HEK293 (cell line): ENCODE measurements around the gene ANO8.
A peak's percentile ranks its signal among the peaks of the same experiment; 100 is the strongest.

Experiments used
- CTCF ChIA-PET: fragments of 350-600 bp; formaldehyde crosslinking; extraction: SDS; loops from one replicate; lab custom pipeline; 2021; ENCODE audit warnings: antibody characterized with exemption; lab: Yijun Ruan, JAX
- POLR2A ChIA-PET: fragments of 300-600 bp; formaldehyde crosslinking; extraction: SDS; loops from one replicate; lab custom pipeline; 2020; ENCODE audit warnings: antibody characterized with exemption, inconsistent platforms; lab: Yijun Ruan, JAX
- H3K27ac ChIP-seq: fragments of 200-500 bp; sonication (Bioruptor generic); 2 replicates; pipeline ENCODE4 v1.5.1; 2014; ENCODE audit warnings: low read depth, low read length, control low read depth, inconsistent platforms; ENCODE audit errors: extremely low read depth
- H3K36me3 ChIP-seq, 2 experiments: fragments of 200-500 bp in 1 of 2; sonication (Bioruptor generic) in 1 of 2; 1 replicate in 1 of 2; 2 replicates in 1 of 2; pipeline ENCODE4 v1.5.1; 2014 to 2017; ENCODE audit warnings: inconsistent platforms in 2 of 2, low read length in 2 of 2; ENCODE audit not compliant: control insufficient read depth in 2 of 2, insufficient read depth in 1 of 2
- H3K4me1 ChIP-seq: fragments of 200-500 bp; sonication (Bioruptor generic); 2 replicates; pipeline ENCODE4 v1.5.1; 2014; ENCODE audit warnings: mild to moderate bottlenecking, low read length, inconsistent platforms; ENCODE audit not compliant: control insufficient read depth, insufficient read depth
- H3K4me3 ChIP-seq: 2 replicates; pipeline ENCODE4 v1.5.1; 2011; ENCODE audit warnings: low read depth, mild to moderate bottlenecking, control low read depth, low read length, moderate library complexity
- H3K9me3 ChIP-seq: fragments of 200-500 bp; sonication (Bioruptor generic); 2 replicates; pipeline ENCODE4 v1.5.1; 2014; ENCODE audit warnings: low read depth, low read length, inconsistent platforms; ENCODE audit not compliant: control insufficient read depth, insufficient read depth
- EGR2 ChIP-seq: fragments of 450-650 bp; formaldehyde crosslinking; IDR thresholded peaks from 2 replicates; pipeline ENCODE4 v1.5.1; 2016; ENCODE audit warnings: low read depth, missing biosample characterization, missing genetic modification characterization
- KLF16 ChIP-seq: fragments of 450-650 bp; formaldehyde crosslinking; IDR thresholded peaks from 2 replicates; pipeline ENCODE4 v1.5.1; 2017; ENCODE audit warnings: missing biosample characterization, missing genetic modification characterization
- KLF17 ChIP-seq: fragments of 450-650 bp; formaldehyde crosslinking; IDR thresholded peaks from 2 replicates; pipeline ENCODE4 v1.5.1; 2016; ENCODE audit warnings: missing biosample characterization, missing genetic modification characterization
- KLF9 ChIP-seq: fragments of 450-650 bp; formaldehyde crosslinking; IDR thresholded peaks from 2 replicates; pipeline ENCODE4 v1.5.1; 2016; ENCODE audit warnings: missing biosample characterization, missing genetic modification characterization, low read depth
- MYNN ChIP-seq: fragments of 450-650 bp; formaldehyde crosslinking; IDR thresholded peaks from 2 replicates; pipeline ENCODE4 v1.5.1; 2016; ENCODE audit warnings: missing biosample characterization, missing genetic modification characterization, borderline replicate concordance
- OSR2 ChIP-seq: fragments of 450-650 bp; formaldehyde crosslinking; IDR thresholded peaks from 2 replicates; pipeline ENCODE4 v1.5.1; 2016; ENCODE audit warnings: missing biosample characterization, missing genetic modification characterization
- REPIN1 ChIP-seq: fragments of 450-650 bp; formaldehyde crosslinking; IDR thresholded peaks from 2 replicates; pipeline ENCODE4 v1.5.1; 2017; ENCODE audit warnings: missing biosample characterization, missing genetic modification characterization, low read depth
- SCRT1 ChIP-seq: fragments of 450-650 bp; formaldehyde crosslinking; IDR thresholded peaks from 2 replicates; pipeline ENCODE4 v1.5.1; 2016; ENCODE audit warnings: missing biosample characterization, missing genetic modification characterization, borderline replicate concordance
- SP3 ChIP-seq: fragments of 450-650 bp; formaldehyde crosslinking; IDR thresholded peaks from 2 replicates; pipeline ENCODE4 v1.5.1; 2016; ENCODE audit warnings: missing biosample characterization, missing genetic modification characterization
- TRIM28 ChIP-seq: IDR thresholded peaks from 2 replicates; pipeline ENCODE4 v1.6.1; 2011; ENCODE audit warnings: low read length, control low read depth, borderline replicate concordance
- YY1 ChIP-seq: fragments of 450-650 bp; formaldehyde crosslinking; IDR thresholded peaks from 2 replicates; pipeline ENCODE4 v1.5.1; 2018; ENCODE audit warnings: missing biosample characterization, missing genetic modification characterization
- ZBTB21 ChIP-seq: fragments of 450-650 bp; formaldehyde crosslinking; IDR thresholded peaks from 2 replicates; pipeline ENCODE4 v1.5.1; 2017; ENCODE audit warnings: missing biosample characterization, missing genetic modification characterization
- ZFP3 ChIP-seq: fragments of 450-650 bp; formaldehyde crosslinking; IDR thresholded peaks from 2 replicates; pipeline ENCODE4 v1.5.1; 2016; ENCODE audit warnings: low read depth, missing biosample characterization, missing genetic modification characterization
- ZFP69B ChIP-seq: fragments of 450-650 bp; formaldehyde crosslinking; IDR thresholded peaks from 2 replicates; pipeline ENCODE4 v1.5.1; 2016; ENCODE audit warnings: missing biosample characterization, missing genetic modification characterization
- ZNF10 ChIP-seq: fragments of 450-650 bp; formaldehyde crosslinking; IDR thresholded peaks from 2 replicates; pipeline ENCODE4 v1.5.1; 2017; ENCODE audit warnings: missing biosample characterization, missing genetic modification characterization
- ZNF121 ChIP-seq: fragments of 450-650 bp; formaldehyde crosslinking; IDR thresholded peaks from 2 replicates; pipeline ENCODE4 v1.5.1; 2016; ENCODE audit warnings: missing biosample characterization, missing genetic modification characterization
- ZNF132 ChIP-seq: fragments of 450-650 bp; formaldehyde crosslinking; IDR thresholded peaks from 2 replicates; pipeline ENCODE4 v1.5.1; 2017; ENCODE audit warnings: missing biosample characterization, missing genetic modification characterization, borderline replicate concordance
- ZNF133 ChIP-seq: fragments of 450-650 bp; formaldehyde crosslinking; IDR thresholded peaks from 2 replicates; pipeline ENCODE4 v1.5.1; 2016; ENCODE audit warnings: missing biosample characterization, missing genetic modification characterization
- ZNF140 ChIP-seq: fragments of 450-650 bp; formaldehyde crosslinking; IDR thresholded peaks from 2 replicates; pipeline ENCODE4 v1.5.1; 2016; ENCODE audit warnings: missing biosample characterization, missing genetic modification characterization
- ZNF157 ChIP-seq: fragments of 450-650 bp; formaldehyde crosslinking; IDR thresholded peaks from 2 replicates; pipeline ENCODE4 v1.5.1; 2016; ENCODE audit warnings: missing biosample characterization, missing genetic modification characterization
- ZNF184 ChIP-seq: fragments of 450-650 bp; IDR thresholded peaks from 2 replicates; pipeline ENCODE4 v1.5.1; 2018; ENCODE audit warnings: missing biosample characterization, mild to moderate bottlenecking, missing genetic modification characterization
- ZNF223 ChIP-seq: fragments of 450-650 bp; formaldehyde crosslinking; IDR thresholded peaks from 2 replicates; pipeline ENCODE4 v1.5.1; 2016; ENCODE audit warnings: missing biosample characterization, missing genetic modification characterization
- ZNF23 ChIP-seq: fragments of 450-650 bp; formaldehyde crosslinking; IDR thresholded peaks from 2 replicates; pipeline ENCODE4 v1.5.1; 2016; ENCODE audit warnings: missing biosample characterization, missing genetic modification characterization, borderline replicate concordance
- ZNF391 ChIP-seq: fragments of 450-650 bp; formaldehyde crosslinking; IDR thresholded peaks from 2 replicates; pipeline ENCODE4 v1.5.1; 2016; ENCODE audit warnings: low read depth, missing biosample characterization, missing genetic modification characterization, borderline replicate concordance
- ZNF423 ChIP-seq: fragments of 450-650 bp; formaldehyde crosslinking; IDR thresholded peaks from 2 replicates; pipeline ENCODE4 v1.5.1; 2016; ENCODE audit warnings: missing biosample characterization, missing genetic modification characterization
- ZNF48 ChIP-seq: fragments of 450-650 bp; formaldehyde crosslinking; IDR thresholded peaks from 2 replicates; pipeline ENCODE4 v1.5.1; 2016; ENCODE audit warnings: missing biosample characterization, missing genetic modification characterization
- ZNF513 ChIP-seq: fragments of 450-650 bp; IDR thresholded peaks from 2 replicates; pipeline ENCODE4 v1.5.1; 2018; ENCODE audit warnings: missing biosample characterization, missing genetic modification characterization
- ZNF530 ChIP-seq: fragments of 450-650 bp; formaldehyde crosslinking; IDR thresholded peaks from 2 replicates; pipeline ENCODE4 v1.5.1; 2016; ENCODE audit warnings: low read depth, missing biosample characterization, missing genetic modification characterization
- ZNF548 ChIP-seq: fragments of 450-650 bp; formaldehyde crosslinking; IDR thresholded peaks from 2 replicates; pipeline ENCODE4 v1.5.1; 2016; ENCODE audit warnings: missing biosample characterization, missing genetic modification characterization
- ZNF664 ChIP-seq: fragments of 450-650 bp; formaldehyde crosslinking; IDR thresholded peaks from 2 replicates; pipeline ENCODE4 v1.5.1; 2016; ENCODE audit warnings: missing biosample characterization, missing genetic modification characterization
- ZNF76 ChIP-seq: fragments of 450-650 bp; formaldehyde crosslinking; IDR thresholded peaks from 2 replicates; pipeline ENCODE4; 2016; ENCODE audit warnings: low read depth, missing biosample characterization, missing genetic modification characterization, borderline replicate concordance
- ZNF768 ChIP-seq: fragments of 450-650 bp; formaldehyde crosslinking; IDR thresholded peaks from 2 replicates; pipeline ENCODE4 v1.5.1; 2018; ENCODE audit warnings: missing biosample characterization, mild to moderate bottlenecking, missing genetic modification characterization
- ZNF777 ChIP-seq: fragments of 450-650 bp; formaldehyde crosslinking; IDR thresholded peaks from 2 replicates; pipeline ENCODE4 v1.5.1; 2017; ENCODE audit warnings: missing biosample characterization, missing genetic modification characterization, borderline replicate concordance
- ZNF791 ChIP-seq: fragments of 450-650 bp; formaldehyde crosslinking; IDR thresholded peaks from 2 replicates; pipeline ENCODE4 v1.5.1; 2016; ENCODE audit warnings: missing biosample characterization, missing genetic modification characterization
- ZSCAN18 ChIP-seq: fragments of 450-650 bp; formaldehyde crosslinking; IDR thresholded peaks from 2 replicates; pipeline ENCODE4 v1.5.1; 2016; ENCODE audit warnings: missing biosample characterization, missing genetic modification characterization
- ZSCAN23 ChIP-seq: fragments of 450-650 bp; formaldehyde crosslinking; IDR thresholded peaks from 2 replicates; pipeline ENCODE4 v1.5.1; 2016; ENCODE audit warnings: missing biosample characterization, missing genetic modification characterization

Gene ANO8

GRCh38 chr19:17336872-17337674, 2.4 kb upstream of the ANO8 start, which contains the start of gene GTPBP3:
GTPBP3 (plus strand) TSS chr19:17337553; CDS start chr19:17337612, 59 bp downstream.
- peaks cover 0 to 38% of the 10 kb centered on the region in 2 experiments; a peak in 2 of 3 replicates for H3K36me3 ChIP-seq
- ChIA-PET CTCF (interaction anchor here (0.6 to 1.6 kb wide), 5 partner anchors 24 to 160 kb away, joined by 3 to 5 read pairs (median 3); no protein-coding TSS in a partner anchor), POLR2A (interaction anchor here (1.2 to 7.6 kb wide), 2 partner anchors 19 to 28 kb away, joined by 5 to 64 read pairs; partner anchors contain the start of gene DDA1)
- peak within 1 kb of the TSS; percentile 63 for H3K27ac ChIP-seq
- H3K9me3 ChIP-seq = no peaks in the 10 kb centered on the region
- peak within 1 kb of the TSS; percentile 74 for H3K4me3 ChIP-seq
- H3K4me1 ChIP-seq = peaks cover 8% of the 10 kb centered on the region
- TF ChIP-seq KLF17 (tag by site-specific recombination) (peak; percentile 99), REPIN1 (tag by site-specific recombination) (peak; percentile 97; the same call in 1 of the 2 replicates), YY1 (tag by site-specific recombination) (peak; percentile 98), ZNF777 (tag by site-specific recombination) (peak; percentile 78), SP3 (peak; percentile 100), OSR2 (peak; percentile 55), ZNF140 (no peak), ZNF768 (tag by site-specific recombination) (peak; percentile 71; the same call in 1 of the 2 replicates), ZNF791 (no peak), ZNF664 (tag by site-specific recombination) (peak; percentile 76), ZNF423 (tag by site-specific recombination) (no peak), KLF16 (peak; percentile 100), ZNF530 (no peak), ZNF184 (tag by site-specific recombination) (peak; percentile 75; the same call in 1 of the 2 replicates), ZNF133 (no peak), ZNF76 (peak; percentile 92), ZBTB21 (tag by site-specific recombination) (peak; percentile 82; the same call in 1 of the 2 replicates), ZNF48 (no peak), TRIM28 (peak; percentile 97), ZNF513 (tag by site-specific recombination) (peak; percentile 39), ZNF548 (no peak), ZFP69B (tag by site-specific recombination) (peak; percentile 93), SCRT1 (peak; percentile 90), EGR2 (peak; percentile 87), ZNF10 (peak; percentile 66; the same call in 1 of the 2 replicates), ZSCAN18 (tag by site-specific recombination) (peak; percentile 86), KLF9 (tag by site-specific recombination) (peak; percentile 98), ZSCAN23 (tag by site-specific recombination) (peak; percentile 82), ZNF391 (peak; percentile 99; the same call in 1 of the 2 replicates), ZNF223 (tag by site-specific recombination) (0 out of 2 replicates have a peak, but pooled peaks have one; percentile 60), ZNF23 (tag by site-specific recombination) (no peak; the same call in 1 of the 2 replicates), ZNF121 (tag by site-specific recombination) (0 out of 2 replicates have a peak, but pooled peaks have one; percentile 21), MYNN (peak; percentile 57; the same call in 1 of the 2 replicates), ZNF157 (no peak; the same call in 1 of the 2 replicates), ZFP3 (peak; percentile 78), ZNF132 (no peak)
